Activated naive CD8-positive, alpha-beta T cell treated with anti-CD3 and anti-CD28 coated beads, Interleukin-2, amount 50 U/mL, for 24 hours (primary cell): ENCODE measurements around the gene KATNBL1.

Experiments
- ATAC-seq: fragments of 150-1000 bp; cut with Tn5 transposase; one replicate; pipeline ENCODE4 v1.10.0; 2021
- DNase-seq: peaks from one replicate; pipeline ENCODE4 v3.0.0; 2021
- H3K27ac Mint-ChIP-seq: one replicate; pipeline ENCODE4 v1.8.0; 2021; ENCODE audit warnings: mild to moderate bottlenecking, mixed read lengths
- H3K27me3 Mint-ChIP-seq: one replicate; pipeline ENCODE4 v1.8.0; 2021; ENCODE audit warnings: mixed read lengths
- H3K36me3 Mint-ChIP-seq: one replicate; pipeline ENCODE4 v1.8.0; 2021; ENCODE audit warnings: low read depth, mixed read lengths
- H3K4me1 Mint-ChIP-seq: one replicate; pipeline ENCODE4 v1.8.0; 2021; ENCODE audit warnings: mixed read lengths
- H3K4me3 Mint-ChIP-seq: one replicate; pipeline ENCODE4 v1.8.0; 2021; ENCODE audit warnings: mild to moderate bottlenecking, moderate library complexity, mixed read lengths
- H3K9me3 Mint-ChIP-seq: one replicate; pipeline ENCODE4 v1.8.0; 2021; ENCODE audit warnings: mixed read lengths

Gene KATNBL1

DNA sequence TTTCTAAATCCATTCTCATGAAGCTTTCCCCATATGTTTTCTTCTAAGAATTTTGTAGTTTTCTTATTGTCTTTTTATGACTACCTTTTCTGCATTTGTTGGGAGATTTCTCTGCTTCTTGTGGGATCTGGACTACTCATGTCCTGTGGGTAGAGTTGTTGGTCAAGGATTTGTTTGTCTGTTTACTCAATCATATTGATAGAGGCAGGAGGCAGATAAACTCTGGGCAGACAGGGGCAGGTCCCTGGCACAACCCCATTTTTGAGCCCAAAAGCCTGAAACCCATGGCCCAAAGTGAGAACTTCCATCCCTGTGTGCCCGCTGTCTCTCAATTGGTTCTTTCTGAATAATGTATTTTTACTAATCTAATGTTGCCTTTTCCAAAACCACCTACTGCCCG lies 95.7 kb downstream of the KATNBL1 start:
- Mint-ChIP-seq H3K36me3 (no peaks in the 10 kb centered on the region), H3K27ac (no peak overlapping the region), H3K27me3 (peaks cover 10% of the 10 kb centered on the region), H3K9me3 (no peaks in the 10 kb centered on the region), H3K4me3 (no peak overlapping the region), H3K4me1 (no peaks in the 10 kb centered on the region)
- DNase-seq (no peak), ATAC-seq (no peak)

DNA sequence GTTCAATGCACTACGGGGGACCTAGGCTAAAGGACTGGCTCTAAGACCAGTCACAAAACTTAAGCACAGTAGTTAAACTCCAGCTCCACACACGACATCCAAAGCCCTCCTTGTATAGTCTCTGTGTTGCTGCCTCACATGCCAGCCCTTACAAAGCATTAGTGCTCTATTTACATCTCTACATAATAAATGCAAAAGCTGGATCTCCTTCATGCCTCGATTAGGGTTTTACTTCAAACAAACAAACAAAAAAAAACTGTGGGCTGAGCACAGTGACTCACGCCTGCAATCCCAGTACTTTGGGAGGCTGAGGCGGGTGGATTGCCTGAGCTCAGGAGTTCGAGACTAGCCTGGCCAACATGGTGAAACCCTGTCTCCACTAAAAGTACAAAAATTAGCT lies 98.4 kb downstream of the KATNBL1 start:
- Mint-ChIP-seq H3K27ac (no peak overlapping the region), H3K9me3 (peaks cover under 1% of the 10 kb centered on the region), H3K4me1 (no peaks in the 10 kb centered on the region), H3K36me3 (no peaks in the 10 kb centered on the region), H3K27me3 (no peaks in the 10 kb centered on the region), H3K4me3 (no peak overlapping the region)
- no peak for ATAC-seq
- no peak for DNase-seq

GRCh38 chr15:34109797-34110663 lies 99.9 kb downstream of the KATNBL1 start:
- no peak overlapping the region for H3K27ac Mint-ChIP-seq
- no peaks in the 10 kb centered on the region for H3K27me3 Mint-ChIP-seq
- peaks cover 3% of the 10 kb centered on the region for H3K9me3 Mint-ChIP-seq
- DNase-seq (no peak), ATAC-seq (no peak)
- H3K4me1 Mint-ChIP-seq, result no peaks in the 10 kb centered on the region
- no peak overlapping the region for H3K4me3 Mint-ChIP-seq
- H3K36me3 Mint-ChIP-seq, result peaks cover 2% of the 10 kb centered on the region

DNA sequence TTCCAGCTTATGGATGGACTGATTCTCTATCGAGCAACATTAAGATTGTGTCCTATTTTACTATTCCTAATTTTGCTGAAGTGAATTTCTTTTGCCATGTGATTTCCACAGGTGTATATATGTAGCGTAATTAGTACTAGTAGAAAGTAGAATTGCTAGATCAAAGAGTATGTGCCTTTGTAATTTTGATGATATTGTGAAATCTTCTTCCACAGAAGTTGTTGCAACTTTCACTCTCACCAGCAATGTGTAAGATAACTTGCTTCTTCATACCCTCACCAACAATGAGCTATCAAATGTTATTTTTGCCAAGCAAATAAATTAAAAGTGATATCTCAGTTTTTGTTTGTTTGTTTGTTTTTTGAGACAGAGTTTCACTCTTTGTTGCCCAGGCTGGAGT lies 102.6 kb downstream of the KATNBL1 start:
- peaks cover 26% of the 10 kb centered on the region for H3K36me3 Mint-ChIP-seq
- DNase-seq (no peak), ATAC-seq (no peak)
- H3K27me3 Mint-ChIP-seq, result no peaks in the 10 kb centered on the region
- no peak overlapping the region for H3K27ac Mint-ChIP-seq
- no peak overlapping the region for H3K4me3 Mint-ChIP-seq
- H3K4me1 Mint-ChIP-seq, result peaks cover 9% of the 10 kb centered on the region
- H3K9me3 Mint-ChIP-seq, result peaks cover 15% of the 10 kb centered on the region

DNA sequence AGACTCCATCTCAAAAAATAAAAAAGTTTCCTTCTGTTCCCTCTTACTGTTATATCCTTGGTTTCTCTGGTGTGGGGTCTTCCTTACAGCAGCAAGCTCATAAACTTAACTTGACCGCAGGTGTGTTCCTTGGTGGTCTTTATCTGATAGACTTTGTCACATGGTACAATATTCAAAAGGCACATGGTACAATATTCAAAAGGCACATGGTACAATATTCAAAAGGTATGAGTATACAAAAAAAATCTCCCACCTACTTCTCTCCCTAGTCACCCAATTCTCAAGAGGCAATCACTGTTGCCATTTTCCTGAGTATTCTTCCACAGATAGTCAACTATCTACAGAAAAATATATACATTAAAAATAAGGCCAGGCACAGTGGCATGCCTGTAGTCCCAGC lies 103.5 kb downstream of the KATNBL1 start:
- H3K4me1 Mint-ChIP-seq, result peaks cover 15% of the 10 kb centered on the region
- peaks cover 15% of the 10 kb centered on the region for H3K9me3 Mint-ChIP-seq
- DNase-seq (no peak), ATAC-seq (no peak)
- no peak overlapping the region for H3K27ac Mint-ChIP-seq
- H3K27me3 Mint-ChIP-seq, result peaks cover 3% of the 10 kb centered on the region
- H3K36me3 Mint-ChIP-seq, result peaks cover 33% of the 10 kb centered on the region
- no peak overlapping the region for H3K4me3 Mint-ChIP-seq

DNA sequence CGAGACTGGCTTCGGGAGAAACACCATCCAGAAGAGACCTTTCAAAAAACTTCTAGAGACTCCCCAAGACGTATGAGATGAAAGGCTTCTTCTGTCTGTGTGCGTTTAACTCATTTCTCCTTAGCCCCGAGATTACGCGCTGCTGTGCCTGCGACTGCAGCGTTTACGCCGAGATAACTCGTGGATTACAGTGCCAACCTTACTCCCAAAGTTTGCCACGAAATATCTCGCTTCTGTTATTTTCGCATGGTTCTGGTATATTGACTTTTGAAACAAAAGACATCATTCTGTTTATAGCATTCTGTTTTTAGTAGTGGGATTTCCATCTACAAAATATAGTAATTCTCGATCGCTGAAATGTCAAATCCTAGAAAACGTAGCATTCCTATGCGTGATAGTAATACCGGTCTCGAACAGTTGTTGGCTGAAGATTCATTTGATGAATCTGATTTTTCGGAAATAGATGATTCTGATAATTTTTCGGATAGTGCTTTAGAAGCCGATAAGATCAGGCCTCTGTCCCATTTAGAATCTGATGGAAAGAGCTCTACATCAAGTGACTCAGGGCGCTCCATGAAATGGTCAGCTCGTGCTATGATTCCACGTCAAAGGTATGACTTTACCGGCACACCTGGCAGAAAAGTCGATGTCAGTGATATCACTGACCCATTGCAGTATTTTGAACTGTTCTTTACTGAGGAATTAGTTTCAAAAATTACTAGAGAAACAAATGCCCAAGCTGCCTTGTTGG lies 107.5 kb downstream of the KATNBL1 start:
- no peak for DNase-seq

DNA sequence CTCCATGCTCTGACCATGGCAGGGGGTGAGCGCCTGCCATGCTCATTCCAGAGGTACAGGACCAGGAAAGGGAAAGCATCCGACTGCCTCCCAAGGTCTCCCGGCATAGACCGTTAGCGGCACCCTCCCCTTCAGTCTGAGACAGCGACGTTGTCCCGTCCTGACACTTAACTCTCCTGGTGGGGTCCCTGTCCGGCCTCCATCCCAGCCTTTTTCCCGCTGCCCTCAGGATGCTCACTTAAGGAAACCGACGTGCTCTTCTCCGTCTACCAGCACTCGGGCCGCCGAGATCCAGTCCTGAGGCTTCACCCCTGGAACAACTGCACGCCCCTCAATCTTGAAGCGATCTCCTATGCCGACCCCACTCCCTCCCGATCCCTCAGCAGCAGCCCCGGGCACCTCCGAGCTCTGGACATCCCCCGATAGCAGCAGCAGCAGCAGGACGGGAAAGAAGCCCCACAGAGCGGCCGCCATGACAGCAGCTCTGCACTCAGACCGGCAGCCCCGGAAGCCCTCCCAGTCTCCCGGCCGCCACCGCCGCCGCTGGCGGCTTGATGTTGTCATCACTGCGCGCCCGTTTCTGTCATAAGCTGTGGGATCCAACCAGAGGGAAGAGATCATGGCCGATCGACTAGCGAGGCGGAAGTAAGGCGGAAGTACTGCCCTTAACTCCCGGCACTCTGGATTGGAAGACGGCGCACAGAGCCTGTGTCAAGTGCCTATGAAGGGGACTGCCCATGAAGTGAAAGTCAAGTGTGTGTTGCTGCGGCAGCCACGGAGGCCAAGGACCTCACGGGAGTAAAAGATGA lies 108.3 kb downstream of the KATNBL1 start, which contains the start of the genes EMC7 and PGBD4:
Gene EMC7, minus strand, starts transcription at position 497 of the 809 bp plus-strand sequence. Its CDS starts 23 bp downstream, at position 474.
Gene PGBD4, plus strand, starts transcription at position 718 of the 809 bp plus-strand sequence. CDS start 449 bp downstream, outside the sequence.
- H3K27ac Mint-ChIP-seq, result peak within 1 kb of the TSS; percentile 100
- ATAC-seq, result peak; percentile 99
- H3K4me3 Mint-ChIP-seq, result peak within 1 kb of the TSS; percentile 96
- peak; percentile 99 for DNase-seq
- H3K36me3 Mint-ChIP-seq, result peaks cover 38% of the 10 kb centered on the region
- H3K9me3 Mint-ChIP-seq, result peaks cover 15% of the 10 kb centered on the region
- H3K4me1 Mint-ChIP-seq, result peaks cover 36% of the 10 kb centered on the region
- H3K27me3 Mint-ChIP-seq, result peaks cover 3% of the 10 kb centered on the region

More for the DNA sequence above, 107.5 kb downstream of the KATNBL1 start:
- peak overlapping the region; percentile 96 for H3K4me3 Mint-ChIP-seq
- peaks cover 38% of the 10 kb centered on the region for H3K36me3 Mint-ChIP-seq
- H3K27me3 Mint-ChIP-seq, result peaks cover 3% of the 10 kb centered on the region
- peaks cover 15% of the 10 kb centered on the region for H3K9me3 Mint-ChIP-seq
- peaks cover 34% of the 10 kb centered on the region for H3K4me1 Mint-ChIP-seq
- peak overlapping the region; percentile 100 for H3K27ac Mint-ChIP-seq
- no peak for ATAC-seq

- Mint-ChIP-seq H3K9me3 (peaks cover 12% of the 10 kb centered on the region), H3K4me1 (peaks cover 36% of the 10 kb centered on the region), H3K27me3 (peaks cover 3% of the 10 kb centered on the region), H3K36me3 (peaks cover 40% of the 10 kb centered on the region), H3K4me3 (peak overlapping the region; percentile 96), H3K27ac (no peak overlapping the region)
- no peak for DNase-seq
- ATAC-seq, result no peak
These were observed 110.0 kb downstream of the KATNBL1 start for GRCh38 chr15:34099914-34100313.
